ENCODE data around the gene TIPRL.

Gene TIPRL

DNA sequence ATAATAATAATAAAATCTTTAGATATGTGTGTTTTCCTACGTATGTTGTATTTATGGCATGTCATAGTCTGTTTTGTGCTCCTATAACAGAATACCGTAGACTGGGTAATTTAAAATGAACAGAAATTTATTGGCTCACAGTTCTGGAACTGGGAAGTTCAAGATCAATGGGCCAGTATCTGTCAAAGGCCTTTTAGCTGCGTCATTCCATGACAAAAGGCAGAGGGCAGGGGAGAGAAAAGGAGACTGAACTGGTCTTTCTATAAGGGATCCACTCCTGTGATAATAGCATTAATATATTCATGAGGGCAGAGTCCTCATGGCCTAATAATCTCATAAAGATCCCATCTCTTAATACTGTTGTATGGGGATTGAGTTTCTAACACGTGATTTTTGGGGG, 39.9 kb downstream of the TIPRL start:
- Histone ChIP-seq H3K18ac (ENCODE audit: low read length) (no peak overlapping the region), H3K27ac (replicated peaks; ENCODE audit: low read length) (no peak overlapping the region), H3K36me3 (replicated peaks in 1 of 2; ENCODE audit: control insufficient read depth in 2 of 2, insufficient read depth in 2 of 2, low read length in 2 of 2) (no peaks in the 10 kb centered on the region), H3K4me2 (ENCODE audit: insufficient read depth, low read length, poor library complexity, severe bottlenecking) (no peak overlapping the region), H2BK15ac (ENCODE audit: low read length) (no peak overlapping the region), H4K8ac (ENCODE audit: low read depth, low read length) (no peak overlapping the region), H3K14ac (ENCODE audit: low read length) (no peak overlapping the region), H3K23ac (ENCODE audit: low read depth, low read length, poor library complexity) (no peak overlapping the region), H2AFZ (ENCODE audit: low read length) (no peak overlapping the region), H3K4ac (ENCODE audit: low read length) (no peak overlapping the region), H3K9me3 (replicated peaks in 1 of 2; ENCODE audit: control insufficient read depth in 2 of 2, insufficient read depth in 1 of 2, low read depth in 1 of 2, low read length in 2 of 2) (peaks cover 6 to 8% of the 10 kb centered on the region in 2 donors), H3K79me1 (ENCODE audit: low read depth, low read length) (no peaks in the 10 kb centered on the region), H2BK5ac (ENCODE audit: low read length) (no peak overlapping the region), H4K91ac (ENCODE audit: low read depth, low read length, poor library complexity) (no peak overlapping the region), H2AK5ac (ENCODE audit: low read depth, low read length) (no peak overlapping the region), H3K9ac (ENCODE audit: low read depth, low read length, poor library complexity) (no peak overlapping the region), H3K4me1 (ENCODE audit: control insufficient read depth in 2 of 2, insufficient read depth in 1 of 2, low read depth in 1 of 2, low read length in 2 of 2) (no peaks in the 10 kb centered on the region), H3K27me3 (ENCODE audit: control insufficient read depth in 3 of 3, insufficient read depth in 3 of 3, low read depth in 1 of 3, low read length in 3 of 3) (no peaks in the 10 kb centered on the region), H2BK12ac (ENCODE audit: low read length) (no peak overlapping the region), H3K4me3 (ENCODE audit: low read length in 2 of 2) (no peak overlapping the region), H2BK120ac (ENCODE audit: low read depth, low read length) (no peak overlapping the region)
- no CpG with 5 or more reads among the region's 4 CpGs for WGBS, 2 donors (ENCODE audit: extremely low coverage in 2 of 2, insufficient read length in 2 of 2, insufficient replicate concordance in 1 of 2)
- no peak for DNase-seq (ENCODE audit: low spot score)

DNA sequence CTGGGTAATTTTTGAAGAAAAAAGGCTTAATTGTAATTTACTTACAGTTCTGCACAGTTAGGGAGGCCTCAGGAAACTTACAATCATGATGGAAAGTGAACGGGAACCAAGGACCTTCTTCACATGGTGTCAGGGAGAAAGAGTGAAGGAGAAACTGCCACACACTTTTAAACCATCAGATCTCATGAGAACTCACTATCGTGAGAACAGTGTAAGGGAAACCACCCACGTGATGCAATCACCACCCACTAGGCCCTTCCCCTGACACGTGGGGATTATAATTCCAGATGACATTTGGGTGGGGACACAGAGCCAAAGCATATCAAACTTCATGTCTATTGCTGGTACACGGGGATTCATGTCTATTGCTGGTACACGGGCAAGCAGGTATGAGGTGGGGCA, 41.7 kb downstream of the TIPRL start:
- no peak overlapping the region for H2BK12ac ChIP-seq (ENCODE audit: low read length)
- no peak overlapping the region for H2BK5ac ChIP-seq (ENCODE audit: low read length)
- H3K36me3 ChIP-seq (replicated peaks in 1 of 2; ENCODE audit: control insufficient read depth in 2 of 2, insufficient read depth in 2 of 2, low read length in 2 of 2): no peaks in the 10 kb centered on the region
- WGBS, 2 donors (ENCODE audit: extremely low coverage in 2 of 2, insufficient read length in 2 of 2, insufficient replicate concordance in 1 of 2): no CpG with 5 or more reads among the region's 6 CpGs
- H3K79me1 ChIP-seq (ENCODE audit: low read depth, low read length): no peaks in the 10 kb centered on the region
- no peak overlapping the region for H2BK120ac ChIP-seq (ENCODE audit: low read depth, low read length)
- H3K4me2 ChIP-seq (ENCODE audit: insufficient read depth, low read length, poor library complexity, severe bottlenecking): no peak overlapping the region
- H2AFZ ChIP-seq (ENCODE audit: low read length): no peak overlapping the region
- H2AK5ac ChIP-seq (ENCODE audit: low read depth, low read length): no peak overlapping the region
- H3K9ac ChIP-seq (ENCODE audit: low read depth, low read length, poor library complexity): no peak overlapping the region
- H3K4me3 ChIP-seq (ENCODE audit: low read length in 2 of 2): no peak overlapping the region
- no peaks in the 10 kb centered on the region for H3K27me3 ChIP-seq (ENCODE audit: control insufficient read depth in 3 of 3, insufficient read depth in 3 of 3, low read depth in 1 of 3, low read length in 3 of 3)
- H4K8ac ChIP-seq (ENCODE audit: low read depth, low read length): no peak overlapping the region
- H3K4ac ChIP-seq (ENCODE audit: low read length): no peak overlapping the region
- H3K9me3 ChIP-seq (replicated peaks in 1 of 2; ENCODE audit: control insufficient read depth in 2 of 2, insufficient read depth in 1 of 2, low read depth in 1 of 2, low read length in 2 of 2): peaks cover 8 to 10% of the 10 kb centered on the region in 2 donors
- peaks cover 0 to 3% of the 10 kb centered on the region in 2 donors for H3K4me1 ChIP-seq (ENCODE audit: control insufficient read depth in 2 of 2, insufficient read depth in 1 of 2, low read depth in 1 of 2, low read length in 2 of 2)
- no peak overlapping the region for H3K23ac ChIP-seq (ENCODE audit: low read depth, low read length, poor library complexity)
- H3K27ac ChIP-seq (replicated peaks; ENCODE audit: low read length): no peak overlapping the region
- no peak for DNase-seq (ENCODE audit: low spot score)
- H3K18ac ChIP-seq (ENCODE audit: low read length): no peak overlapping the region
- H3K14ac ChIP-seq (ENCODE audit: low read length): no peak overlapping the region
- H2BK15ac ChIP-seq (ENCODE audit: low read length): no peak overlapping the region
- H4K91ac ChIP-seq (ENCODE audit: low read depth, low read length, poor library complexity): no peak overlapping the region

GRCh38 chr1:168221275-168221674, 42.5 kb downstream of the TIPRL start:
- no CpG with 5 or more reads among the region's 2 CpGs for WGBS, 2 donors (ENCODE audit: extremely low coverage in 2 of 2, insufficient read length in 2 of 2, insufficient replicate concordance in 1 of 2)
- no peak overlapping the region for H4K91ac ChIP-seq (ENCODE audit: low read depth, low read length, poor library complexity)
- no peak overlapping the region for H3K23ac ChIP-seq (ENCODE audit: low read depth, low read length, poor library complexity)
- no peak overlapping the region for H3K4ac ChIP-seq (ENCODE audit: low read length)
- peaks cover 8 to 10% of the 10 kb centered on the region in 2 donors for H3K9me3 ChIP-seq (replicated peaks in 1 of 2; ENCODE audit: control insufficient read depth in 2 of 2, insufficient read depth in 1 of 2, low read depth in 1 of 2, low read length in 2 of 2)
- DNase-seq (ENCODE audit: low spot score): no peak
- H2BK15ac ChIP-seq (ENCODE audit: low read length): no peak overlapping the region
- no peak overlapping the region for H2BK120ac ChIP-seq (ENCODE audit: low read depth, low read length)
- peaks cover 4% of the 10 kb centered on the region for H3K79me1 ChIP-seq (ENCODE audit: low read depth, low read length)
- H2BK12ac ChIP-seq (ENCODE audit: low read length): no peak overlapping the region
- peaks cover 0 to 4% of the 10 kb centered on the region in 2 donors for H3K4me1 ChIP-seq (ENCODE audit: control insufficient read depth in 2 of 2, insufficient read depth in 1 of 2, low read depth in 1 of 2, low read length in 2 of 2)
- H3K9ac ChIP-seq (ENCODE audit: low read depth, low read length, poor library complexity): no peak overlapping the region
- H3K14ac ChIP-seq (ENCODE audit: low read length): no peak overlapping the region
- no peaks in the 10 kb centered on the region for H3K27me3 ChIP-seq (ENCODE audit: control insufficient read depth in 3 of 3, insufficient read depth in 3 of 3, low read depth in 1 of 3, low read length in 3 of 3)
- no peak overlapping the region for H2BK5ac ChIP-seq (ENCODE audit: low read length)
- H3K36me3 ChIP-seq (replicated peaks in 1 of 2; ENCODE audit: control insufficient read depth in 2 of 2, insufficient read depth in 2 of 2, low read length in 2 of 2): no peaks in the 10 kb centered on the region
- H3K4me2 ChIP-seq (ENCODE audit: insufficient read depth, low read length, poor library complexity, severe bottlenecking): no peak overlapping the region
- no peak overlapping the region for H3K18ac ChIP-seq (ENCODE audit: low read length)
- no peak overlapping the region for H2AFZ ChIP-seq (ENCODE audit: low read length)
- no peak overlapping the region for H2AK5ac ChIP-seq (ENCODE audit: low read depth, low read length)
- no peak overlapping the region for H3K4me3 ChIP-seq (ENCODE audit: low read length in 2 of 2)
- H4K8ac ChIP-seq (ENCODE audit: low read depth, low read length): no peak overlapping the region
- no peak overlapping the region for H3K27ac ChIP-seq (replicated peaks; ENCODE audit: low read length)

- Histone ChIP-seq H2BK5ac (ENCODE audit: low read length) (no peak overlapping the region), H3K27ac (replicated peaks; ENCODE audit: low read length) (no peak overlapping the region), H3K23ac (ENCODE audit: low read depth, low read length, poor library complexity) (no peak overlapping the region), H3K4me1 (ENCODE audit: control insufficient read depth in 2 of 2, insufficient read depth in 1 of 2, low read depth in 1 of 2, low read length in 2 of 2) (peaks cover 6 to 7% of the 10 kb centered on the region in 2 donors), H3K79me1 (ENCODE audit: low read depth, low read length) (peaks cover 4% of the 10 kb centered on the region), H3K4ac (ENCODE audit: low read length) (no peak overlapping the region), H3K18ac (ENCODE audit: low read length) (no peak overlapping the region), H2AFZ (ENCODE audit: low read length) (no peak overlapping the region), H3K9ac (ENCODE audit: low read depth, low read length, poor library complexity) (no peak overlapping the region), H3K27me3 (ENCODE audit: control insufficient read depth in 3 of 3, insufficient read depth in 3 of 3, low read depth in 1 of 3, low read length in 3 of 3) (no peaks in the 10 kb centered on the region), H2BK120ac (ENCODE audit: low read depth, low read length) (no peak overlapping the region), H2BK15ac (ENCODE audit: low read length) (no peak overlapping the region), H4K8ac (ENCODE audit: low read depth, low read length) (no peak overlapping the region), H3K36me3 (replicated peaks in 1 of 2; ENCODE audit: control insufficient read depth in 2 of 2, insufficient read depth in 2 of 2, low read length in 2 of 2) (no peaks in the 10 kb centered on the region), H3K4me2 (ENCODE audit: insufficient read depth, low read length, poor library complexity, severe bottlenecking) (no peak overlapping the region), H3K14ac (ENCODE audit: low read length) (no peak overlapping the region), H2BK12ac (ENCODE audit: low read length) (no peak overlapping the region), H3K4me3 (ENCODE audit: low read length in 2 of 2) (no peak overlapping the region), H2AK5ac (ENCODE audit: low read depth, low read length) (no peak overlapping the region), H4K91ac (ENCODE audit: low read depth, low read length, poor library complexity) (no peak overlapping the region), H3K9me3 (replicated peaks in 1 of 2; ENCODE audit: control insufficient read depth in 2 of 2, insufficient read depth in 1 of 2, low read depth in 1 of 2, low read length in 2 of 2) (peaks cover 8 to 10% of the 10 kb centered on the region in 2 donors)
- no peak for DNase-seq (ENCODE audit: low spot score)
These were observed 44.5 kb downstream of the TIPRL start for GRCh38 chr1:168223261-168223660.

Measured in neuronal stem cell (in vitro differentiated cells).